SU-DHL-6 (cell line): Measurements from ENCODE around the gene SEC63.

ENCODE experiments used
- H2AFZ ChIP-seq: fragments of 200-600 bp; sonication (generic); 2 replicates; pipeline ENCODE4 v1.6.1; 2014; ENCODE audit warnings: low read depth, mild to moderate bottlenecking, moderate library complexity, mixed read lengths, antibody characterized with exemption, low read length; ENCODE audit not compliant: severe bottlenecking
- H3F3A ChIP-seq: fragments of 200-600 bp; shearing (Covaris generic); 2 replicates; pipeline ENCODE4 v1.6.0; 2016; ENCODE audit warnings: antibody characterized with exemption, mild to moderate bottlenecking; ENCODE audit not compliant: insufficient read depth
- H3K27ac ChIP-seq: fragments of 200-600 bp; sonication (generic); 2 replicates; pipeline ENCODE4 v1.5.1; 2016; ENCODE audit warnings: low read depth, mild to moderate bottlenecking, low read length, moderate library complexity, mixed read lengths
- H3K27me3 ChIP-seq: fragments of 200-600 bp; sonication (generic), shearing (Covaris generic); 2 replicates; pipeline ENCODE4 v1.6.0; 2014; ENCODE audit warnings: mild to moderate bottlenecking, low read length
- H3K36me3 ChIP-seq: fragments of 200-600 bp; sonication (generic); 2 replicates; pipeline ENCODE4 v1.6.1; 2014; ENCODE audit warnings: mild to moderate bottlenecking, low read length, mixed read lengths
- H3K4me2 ChIP-seq: fragments of 300-600, 200-600 bp; shearing (Covaris generic), sonication (generic); 2 replicates; pipeline ENCODE4 v1.6.0; 2014; ENCODE audit warnings: low read length, low read depth, mild to moderate bottlenecking; ENCODE audit not compliant: poor library complexity, severe bottlenecking
- H3K4me3 ChIP-seq: fragments of 200-600 bp; sonication (generic); 2 replicates; pipeline ENCODE4 v1.5.1; 2014; ENCODE audit warnings: antibody characterized with exemption, low read length, mild to moderate bottlenecking, mixed read lengths; ENCODE audit not compliant: insufficient read depth, poor library complexity, severe bottlenecking
- H3K79me2 ChIP-seq: fragments of 200-600 bp; sonication (generic); 2 replicates; pipeline ENCODE4 v1.6.1; 2014; ENCODE audit warnings: mild to moderate bottlenecking, low read length, moderate library complexity; ENCODE audit not compliant: insufficient read depth
- H3K9ac ChIP-seq: fragments of 200-600 bp; sonication (generic); 2 replicates; pipeline ENCODE4 v1.7.0; 2014; ENCODE audit warnings: mild to moderate bottlenecking, low read length
- H3K9me2 ChIP-seq: fragments of 200-600 bp; sonication (generic); replicated peaks from 2 replicates; pipeline ENCODE4 v1.6.1; 2014; ENCODE audit warnings: low read length; ENCODE audit not compliant: insufficient read depth
- H3K9me3 ChIP-seq: fragments of 200-600 bp; sonication (generic); 2 replicates; pipeline ENCODE4 v1.6.1; 2014; ENCODE audit warnings: low read length, mixed read lengths; ENCODE audit not compliant: insufficient read depth
- H4K20me1 ChIP-seq: fragments of 200-600 bp; sonication (generic); 2 replicates; pipeline ENCODE4 v1.6.1; 2014; ENCODE audit warnings: low read depth, mild to moderate bottlenecking, antibody characterized with exemption, low read length, moderate library complexity, mixed read lengths
- EZH2phosphoT487 ChIP-seq: fragments of 200-600 bp; sonication (generic), shearing (Covaris generic); conservative IDR thresholded peaks from 2 replicates; pipeline ENCODE4 v1.6.1; 2018; ENCODE audit warnings: mild to moderate bottlenecking, antibody characterized with exemption, low read length, moderate library complexity, mixed read lengths
- TF ChIP-seq, protein P1 (sequence below): fragments of 200-600 bp; sonication (generic); IDR thresholded peaks from one replicate; pipeline ENCODE4 v1.5.1; 2017; ENCODE audit warnings: antibody characterized with exemption, mild to moderate bottlenecking, low read length, moderate library complexity; ENCODE audit not compliant: insufficient read depth, poor library complexity, severe bottlenecking

Gene SEC63

DNA sequence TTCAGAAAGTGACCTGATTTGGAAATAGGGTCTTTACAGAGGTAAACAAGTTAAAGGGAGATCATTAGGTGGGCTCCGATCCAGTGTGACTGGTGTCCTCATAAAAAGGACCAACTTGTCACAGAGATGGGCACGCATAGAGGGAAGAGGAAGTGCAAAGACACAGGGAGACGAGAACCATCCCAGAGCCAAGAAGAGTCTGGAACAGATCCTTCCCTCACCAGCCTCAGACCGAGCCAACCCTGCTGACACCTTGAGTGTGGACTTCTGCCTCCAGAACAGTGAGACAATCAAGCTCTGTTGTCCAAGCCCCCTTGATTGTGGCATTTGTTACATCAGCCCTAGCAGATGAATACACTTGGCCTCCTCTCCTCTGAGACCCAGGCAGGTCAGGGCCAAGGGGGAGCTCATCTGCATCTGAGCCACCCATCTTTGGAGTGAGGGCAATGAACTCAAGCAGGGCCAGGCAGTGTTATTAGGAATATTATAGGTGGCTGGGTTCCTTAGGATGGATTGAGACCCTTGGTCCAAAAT lies 111.7 kb downstream of the SEC63 start:
- H2AFZ ChIP-seq, result no peak overlapping the region
- no peaks in the 10 kb centered on the region for H4K20me1 ChIP-seq
- H3K4me3 ChIP-seq, result no peak overlapping the region
- no peaks in the 10 kb centered on the region for H3F3A ChIP-seq
- no peaks in the 10 kb centered on the region for H3K9me3 ChIP-seq
- TF ChIP-seq, protein P1, sequence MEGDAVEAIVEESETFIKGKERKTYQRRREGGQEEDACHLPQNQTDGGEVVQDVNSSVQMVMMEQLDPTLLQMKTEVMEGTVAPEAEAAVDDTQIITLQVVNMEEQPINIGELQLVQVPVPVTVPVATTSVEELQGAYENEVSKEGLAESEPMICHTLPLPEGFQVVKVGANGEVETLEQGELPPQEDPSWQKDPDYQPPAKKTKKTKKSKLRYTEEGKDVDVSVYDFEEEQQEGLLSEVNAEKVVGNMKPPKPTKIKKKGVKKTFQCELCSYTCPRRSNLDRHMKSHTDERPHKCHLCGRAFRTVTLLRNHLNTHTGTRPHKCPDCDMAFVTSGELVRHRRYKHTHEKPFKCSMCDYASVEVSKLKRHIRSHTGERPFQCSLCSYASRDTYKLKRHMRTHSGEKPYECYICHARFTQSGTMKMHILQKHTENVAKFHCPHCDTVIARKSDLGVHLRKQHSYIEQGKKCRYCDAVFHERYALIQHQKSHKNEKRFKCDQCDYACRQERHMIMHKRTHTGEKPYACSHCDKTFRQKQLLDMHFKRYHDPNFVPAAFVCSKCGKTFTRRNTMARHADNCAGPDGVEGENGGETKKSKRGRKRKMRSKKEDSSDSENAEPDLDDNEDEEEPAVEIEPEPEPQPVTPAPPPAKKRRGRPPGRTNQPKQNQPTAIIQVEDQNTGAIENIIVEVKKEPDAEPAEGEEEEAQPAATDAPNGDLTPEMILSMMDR, result no peak
- no peak for TF ChIP-seq EZH2phosphoT487
- no peak overlapping the region for H3K27ac ChIP-seq
- H3K27me3 ChIP-seq, result no peaks in the 10 kb centered on the region
- no peaks in the 10 kb centered on the region for H3K79me2 ChIP-seq
- no peaks in the 10 kb centered on the region for H3K36me3 ChIP-seq
- H3K9me2 ChIP-seq, result no peaks in the 10 kb centered on the region
- H3K9ac ChIP-seq, result no peak overlapping the region
- no peak overlapping the region for H3K4me2 ChIP-seq

GRCh38 chr6:107845777-107846176 lies 112.2 kb downstream of the SEC63 start:
- H3K9me3 ChIP-seq, result no peaks in the 10 kb centered on the region
- H3K4me2 ChIP-seq, result no peak overlapping the region
- no peaks in the 10 kb centered on the region for H3F3A ChIP-seq
- no peaks in the 10 kb centered on the region for H3K27me3 ChIP-seq
- no peak for TF ChIP-seq EZH2phosphoT487
- TF ChIP-seq, protein P1, result no peak
- no peak overlapping the region for H3K4me3 ChIP-seq
- no peaks in the 10 kb centered on the region for H3K79me2 ChIP-seq
- H3K27ac ChIP-seq, result no peak overlapping the region
- H3K36me3 ChIP-seq, result no peaks in the 10 kb centered on the region
- H3K9ac ChIP-seq, result no peak overlapping the region
- H4K20me1 ChIP-seq, result no peaks in the 10 kb centered on the region
- no peak overlapping the region for H2AFZ ChIP-seq
- no peaks in the 10 kb centered on the region for H3K9me2 ChIP-seq

GRCh38 chr6:107843400-107843799 lies 114.6 kb downstream of the SEC63 start:
- Histone ChIP-seq H2AFZ (no peak overlapping the region), H3F3A (no peaks in the 10 kb centered on the region), H3K9me3 (no peaks in the 10 kb centered on the region), H3K9ac (no peak overlapping the region), H3K36me3 (no peaks in the 10 kb centered on the region), H3K4me2 (no peak overlapping the region), H3K27me3 (no peaks in the 10 kb centered on the region), H3K79me2 (no peaks in the 10 kb centered on the region), H3K27ac (no peak overlapping the region), H3K4me3 (no peak overlapping the region), H4K20me1 (no peaks in the 10 kb centered on the region), H3K9me2 (no peaks in the 10 kb centered on the region)
- TF ChIP-seq, protein P1, result no peak
- no peak for TF ChIP-seq EZH2phosphoT487
